K562 (cell line): ENCODE measurements around the gene RRAD. TPM values are rescaled to one million over a fixed set of nuclear protein-coding genes. Genes with fewer than 3 reads are reported as not detected.

Experiments used
- ATAC-seq: fragments of 200-7000 bp; cut with Tn5 transposase; 3 replicates; pipeline ENCODE4 v1.9.1; 2020; ENCODE audit warnings: moderate library complexity
- BruUV-seq: library from RNA; stranded (reverse); fragments of 400-500 nt; replicated peaks from 2 replicates; lab custom pipeline; 2021; lab: Mats Ljungman, UMichigan
- CTCF ChIA-PET: fragments of 300-600 bp; formaldehyde crosslinking; extraction: SDS; loops from one replicate; lab custom pipeline; 2021; ENCODE audit warnings: low intra/inter-chr PET ratio; lab: Yijun Ruan, JAX
- POLR2A ChIA-PET: fragments of 300-600, 350-650 bp; sonication (Branson Sonifier 250); formaldehyde crosslinking; extraction: SDS; loops from one replicate; lab custom pipeline; 2021; ENCODE audit warnings: antibody characterized with exemption, inconsistent platforms; lab: Yijun Ruan, JAX
- DNase-seq, 4 experiments: peaks; one replicate each; pipeline versions ENCODE4 v3.0.0 to v3.0.0-alpha.2; 2011 to 2018; ENCODE audit warnings: low spot score in 3 of 4, mixed read lengths in 3 of 4; ENCODE audit errors: extremely low read depth in 1 of 4
- FAIRE-seq: peaks from 2 replicates; lab custom pipeline; 2011; peaks lifted over from hg19 to GRCh38; lab: Jason Lieb, UNC
- H2AFZ ChIP-seq: 2 replicates; pipeline ENCODE4 v1.6.0; 2011; ENCODE audit warnings: low read depth, low read length, control low read depth, inconsistent platforms
- H3K27ac ChIP-seq: fragments of 200-600 bp; 3 replicates; pipeline ENCODE4 v1.8.0; 2011; ENCODE audit warnings: low read depth, mild to moderate bottlenecking, control low read depth, inconsistent platforms, low read length, moderate library complexity, mixed read lengths; ENCODE audit errors: extremely low read depth
- H3K27me3 ChIP-seq, 2 experiments: fragments of 300-600 bp in 1 of 2; 2 replicates in 1 of 2; 3 replicates in 1 of 2; pipeline versions ENCODE4 v1.6.0 to v1.8.0; 2011; ENCODE audit warnings: inconsistent platforms in 2 of 2, low read length in 2 of 2, mild to moderate bottlenecking in 1 of 2, mixed read lengths in 1 of 2, moderate library complexity in 1 of 2; ENCODE audit not compliant: control insufficient read depth in 2 of 2, insufficient read depth in 2 of 2
- H3K36me3 ChIP-seq: fragments of 300-600 bp; 3 replicates; pipeline ENCODE4 v1.8.0; 2011; ENCODE audit warnings: mild to moderate bottlenecking, low read length, inconsistent platforms; ENCODE audit not compliant: control insufficient read depth, insufficient read depth
- H3K4me1 ChIP-seq, 2 experiments: fragments of 200-600 bp in 1 of 2; replicated peaks in 1 of 2; 2 replicates in 1 of 2; 3 replicates in 1 of 2; pipeline versions ENCODE4 v1.5.1 to v1.8.0; 2011; ENCODE audit warnings: inconsistent platforms in 2 of 2, low read length in 2 of 2, mild to moderate bottlenecking in 1 of 2, mixed read lengths in 1 of 2, moderate library complexity in 1 of 2; ENCODE audit not compliant: control insufficient read depth in 2 of 2, insufficient read depth in 2 of 2
- H3K4me2 ChIP-seq: 2 replicates; pipeline ENCODE4 v1.6.1; 2011; ENCODE audit warnings: low read length, control low read depth, inconsistent platforms, mixed read lengths; ENCODE audit not compliant: insufficient read depth
- H3K4me3 ChIP-seq: fragments of 200-600 bp; sonication (generic), shearing (Covaris generic); 2 replicates; pipeline ENCODE4 v1.5.1; 2016; ENCODE audit warnings: control low read depth, inconsistent platforms
- H3K79me2 ChIP-seq: fragments of 200-600 bp; 3 replicates; pipeline ENCODE4 v1.8.0; 2011; ENCODE audit warnings: low read length, inconsistent platforms; ENCODE audit not compliant: control insufficient read depth, insufficient read depth
- H3K9ac ChIP-seq, 2 experiments: 2 replicates each; pipeline versions ENCODE4 v1.6.0 to v1.6.1; 2011; ENCODE audit warnings: low read depth in 2 of 2, low read length in 2 of 2, control low read depth in 1 of 2, inconsistent platforms in 1 of 2, mild to moderate bottlenecking in 1 of 2, mixed read lengths in 1 of 2; ENCODE audit not compliant: insufficient read depth in 1 of 2
- H3K9me1 ChIP-seq: one replicate; pipeline ENCODE4 v1.6.0; 2011; ENCODE audit warnings: inconsistent platforms, mild to moderate bottlenecking, low read length, moderate library complexity; ENCODE audit not compliant: control insufficient read depth, insufficient read depth
- H3K9me3 ChIP-seq: replicated peaks from 2 replicates; pipeline ENCODE4 v1.5.1; 2011; ENCODE audit warnings: low read depth, low read length, inconsistent platforms; ENCODE audit not compliant: control insufficient read depth, insufficient read depth
- H4K20me1 ChIP-seq: replicated peaks from 2 replicates; pipeline ENCODE4 v1.6.1; 2011; ENCODE audit warnings: low read length, inconsistent platforms, mixed read lengths; ENCODE audit not compliant: control insufficient read depth, insufficient read depth
- BRD9 ChIP-seq: fragments of 450-650 bp; IDR thresholded peaks from 2 replicates; pipeline ENCODE4 v1.6.1; 2018; ENCODE audit warnings: low read depth; ENCODE audit not compliant: partially characterized antibody
- HNRNPL ChIP-seq: fragments of 200-400 bp; formaldehyde crosslinking; IDR thresholded peaks from 2 replicates; pipeline ENCODE4 v1.6.1; 2017; ENCODE audit warnings: low read depth, mild to moderate bottlenecking, low read length
- SMAD1 ChIP-seq: fragments of 150-350 bp; IDR thresholded peaks from 2 replicates; pipeline ENCODE4 v1.6.1; 2014; ENCODE audit warnings: low read length, low read depth; ENCODE audit not compliant: partially characterized antibody
- ZBTB8A ChIP-seq: fragments of 450-650 bp; IDR thresholded peaks from 2 replicates; pipeline ENCODE4 v1.6.1; 2018; ENCODE audit warnings: mild to moderate bottlenecking, moderate library complexity; ENCODE audit not compliant: partially characterized antibody
- ZFP1 ChIP-seq: fragments of 450-650 bp; formaldehyde crosslinking; IDR thresholded peaks from 2 replicates; pipeline ENCODE4 v1.4.0; 2020; ENCODE audit warnings: mild to moderate bottlenecking, mixed read lengths
- ZKSCAN1 ChIP-seq: fragments of 150-350 bp; IDR thresholded peaks from 2 replicates; pipeline ENCODE4 v1.6.1; 2016; ENCODE audit warnings: low read depth, low read length
- WGBS: fragments of 100-300 bp; shearing (Covaris generic); methylation state at CpG from one replicate; pipeline ENCODE4 v1.1.6; 2016; ENCODE audit warnings: low coverage, mixed read lengths; ENCODE audit not compliant: insufficient coverage; ENCODE audit errors: missing lambda C conversion rate; 5-methylcytosine and 5-hydroxymethylcytosine counted together
- in situ Hi-C: fragments of 300-500 bp; cut with MboI; formaldehyde crosslinking; loops from 4 replicates; pipeline ENCODE4 v1.15.0; 2018; ENCODE audit warnings: inconsistent platforms, mixed read lengths
- intact Hi-C: fragments of 100-400 bp; cut with micrococcal nuclease; formaldehyde crosslinking; loops from 2 replicates; pipeline ENCODE4 v1.14.2; 2022
- polyA plus RNA-seq, 8 experiments: library from polyadenylated mRNA; depleted of rRNA in 4 of 8; stranded (reverse) in 5 of 8; unstranded in 3 of 8; fragments of >200 nt; fragmentation: Nextera tagmentation in 2 of 8; fragmentation: Illumina TruSeq in 1 of 8; extraction: Ambion mirVana in 2 of 8; extraction: Trizol in 1 of 8; gene quantifications; 2 replicates each; pipeline versions ENCODE4 v1.2.1 to v1.2.3, GENCODE V29; 2011 to 2014; ENCODE audit warnings: inconsistent platforms in 1 of 8, missing spikeins in 1 of 8
- total RNA-seq, 7 experiments: library from RNA; depleted of rRNA in 6 of 7; stranded (reverse); fragments of >200 nt in 6 of 7; fragmentation: Illumina TruSeq in 2 of 7; extraction: Trizol in 2 of 7; gene quantifications; 2 replicates each; pipeline versions ENCODE4 v1.2.1 to v1.2.3, GENCODE V29; 2011 to 2021; ENCODE audit warnings: low replicate concordance in 1 of 7

RRAD gene
- total and polyA plus RNA-seq, 9 of the 15 experiments (the other 6 are each of a cell fraction or from before 2014, with no cell fraction given), result 0.09 to 0.20 (median 0.13) TPM; not detected in 5

DNA sequence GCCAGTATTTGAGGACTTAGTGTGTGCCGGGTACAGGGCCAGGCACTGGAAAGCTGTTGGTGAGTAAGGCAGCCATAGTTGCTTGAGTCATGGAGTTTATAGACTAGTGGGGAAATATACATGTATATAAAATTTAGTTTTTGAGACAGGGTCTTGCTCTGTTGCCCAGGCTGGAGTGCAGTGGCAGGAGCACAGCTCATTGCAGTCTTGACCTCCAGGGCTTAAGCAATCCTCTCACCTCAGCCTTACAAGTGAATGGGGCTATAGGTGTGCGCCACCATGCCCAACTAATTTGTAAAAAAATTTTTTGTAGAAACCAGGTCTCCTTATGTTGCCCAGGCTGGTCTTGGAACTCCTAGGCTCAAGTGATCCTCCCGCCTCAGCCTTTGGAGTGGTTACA lies 42.6 kb downstream of the RRAD start:
- no peak overlapping the region for H3K9ac ChIP-seq
- in situ Hi-C loops, result no loop called here
- no peak overlapping the region for H2AFZ ChIP-seq
- no peaks in the 10 kb centered on the region for H3K9me1 ChIP-seq
- no peak overlapping the region for H3K4me3 ChIP-seq
- WGBS, result 100% methylated on average over 3 of the region's 3 CpGs
- H3K36me3 ChIP-seq, result peaks cover 46% of the 10 kb centered on the region
- no peaks in the 10 kb centered on the region; the same call in none of the 2 replicates for H4K20me1 ChIP-seq
- POLR2A ChIA-PET, result interaction anchor here (1.1 kb wide), 1 partner anchor 18 kb away, joined by 3 read pairs; no protein-coding TSS in a partner anchor
- H3K4me2 ChIP-seq, result no peak overlapping the region
- CTCF ChIA-PET, result no interaction called here
- no peak for DNase-seq
- peaks cover 30 to 43% of the 10 kb centered on the region in 2 experiments for H3K4me1 ChIP-seq
- intact Hi-C loops, result no loop called here
- no peaks in the 10 kb centered on the region for H3K9me3 ChIP-seq
- H3K27ac ChIP-seq, result no peak overlapping the region
- no TSS peak for BruUV-seq
- no peaks in the 10 kb centered on the region for H3K27me3 ChIP-seq
- FAIRE-seq, result no peak
- H3K79me2 ChIP-seq, result peaks cover 20% of the 10 kb centered on the region
- ATAC-seq, result no peak
- TF ChIP-seq ZFP1 (CRISPR knock-in tag), result no peak
- TF ChIP-seq SMAD1, result no peak
- TF ChIP-seq ZKSCAN1, result no peak
- no peak for TF ChIP-seq ZBTB8A
- TF ChIP-seq HNRNPL, result no peak
- TF ChIP-seq BRD9, result no peak
- TF ChIP-seq, all 486 proteins: peak for 0
